ENCODE measurements around the gene ABCA12.
"Not testable (repeated sequence)": the region's sequence is repeated elsewhere in the genome, so short reads cannot be mapped to it uniquely, and the experiment has no call there.

Gene ABCA12, protein sequence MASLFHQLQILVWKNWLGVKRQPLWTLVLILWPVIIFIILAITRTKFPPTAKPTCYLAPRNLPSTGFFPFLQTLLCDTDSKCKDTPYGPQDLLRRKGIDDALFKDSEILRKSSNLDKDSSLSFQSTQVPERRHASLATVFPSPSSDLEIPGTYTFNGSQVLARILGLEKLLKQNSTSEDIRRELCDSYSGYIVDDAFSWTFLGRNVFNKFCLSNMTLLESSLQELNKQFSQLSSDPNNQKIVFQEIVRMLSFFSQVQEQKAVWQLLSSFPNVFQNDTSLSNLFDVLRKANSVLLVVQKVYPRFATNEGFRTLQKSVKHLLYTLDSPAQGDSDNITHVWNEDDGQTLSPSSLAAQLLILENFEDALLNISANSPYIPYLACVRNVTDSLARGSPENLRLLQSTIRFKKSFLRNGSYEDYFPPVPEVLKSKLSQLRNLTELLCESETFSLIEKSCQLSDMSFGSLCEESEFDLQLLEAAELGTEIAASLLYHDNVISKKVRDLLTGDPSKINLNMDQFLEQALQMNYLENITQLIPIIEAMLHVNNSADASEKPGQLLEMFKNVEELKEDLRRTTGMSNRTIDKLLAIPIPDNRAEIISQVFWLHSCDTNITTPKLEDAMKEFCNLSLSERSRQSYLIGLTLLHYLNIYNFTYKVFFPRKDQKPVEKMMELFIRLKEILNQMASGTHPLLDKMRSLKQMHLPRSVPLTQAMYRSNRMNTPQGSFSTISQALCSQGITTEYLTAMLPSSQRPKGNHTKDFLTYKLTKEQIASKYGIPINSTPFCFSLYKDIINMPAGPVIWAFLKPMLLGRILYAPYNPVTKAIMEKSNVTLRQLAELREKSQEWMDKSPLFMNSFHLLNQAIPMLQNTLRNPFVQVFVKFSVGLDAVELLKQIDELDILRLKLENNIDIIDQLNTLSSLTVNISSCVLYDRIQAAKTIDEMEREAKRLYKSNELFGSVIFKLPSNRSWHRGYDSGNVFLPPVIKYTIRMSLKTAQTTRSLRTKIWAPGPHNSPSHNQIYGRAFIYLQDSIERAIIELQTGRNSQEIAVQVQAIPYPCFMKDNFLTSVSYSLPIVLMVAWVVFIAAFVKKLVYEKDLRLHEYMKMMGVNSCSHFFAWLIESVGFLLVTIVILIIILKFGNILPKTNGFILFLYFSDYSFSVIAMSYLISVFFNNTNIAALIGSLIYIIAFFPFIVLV (N-terminal part only)

DNA sequence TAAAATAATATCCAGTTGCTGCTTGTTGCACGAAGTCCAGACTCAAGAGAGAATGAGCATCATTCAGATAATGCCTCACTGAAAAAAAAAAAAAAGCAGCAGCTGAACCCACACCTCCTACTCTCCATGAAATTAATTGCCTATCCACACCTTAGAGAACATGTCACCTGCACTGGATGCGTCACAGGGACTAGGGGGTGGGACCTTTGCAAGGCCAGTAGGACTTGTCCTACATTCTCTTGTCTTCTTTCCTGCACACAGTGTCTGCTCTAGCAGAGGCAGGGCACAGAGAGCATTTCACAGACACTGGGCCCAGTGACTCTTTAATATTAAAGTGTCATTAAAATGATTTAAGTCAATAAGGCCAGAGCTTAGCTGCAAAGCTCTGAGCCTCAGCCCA, at the start of gene ABCA12:
TSS of gene ABCA12 (minus strand) at position 148 of the 400 bp plus-strand sequence. CDS start 418 bp downstream, outside the sequence.
- DNase-seq, result no peak

DNA sequence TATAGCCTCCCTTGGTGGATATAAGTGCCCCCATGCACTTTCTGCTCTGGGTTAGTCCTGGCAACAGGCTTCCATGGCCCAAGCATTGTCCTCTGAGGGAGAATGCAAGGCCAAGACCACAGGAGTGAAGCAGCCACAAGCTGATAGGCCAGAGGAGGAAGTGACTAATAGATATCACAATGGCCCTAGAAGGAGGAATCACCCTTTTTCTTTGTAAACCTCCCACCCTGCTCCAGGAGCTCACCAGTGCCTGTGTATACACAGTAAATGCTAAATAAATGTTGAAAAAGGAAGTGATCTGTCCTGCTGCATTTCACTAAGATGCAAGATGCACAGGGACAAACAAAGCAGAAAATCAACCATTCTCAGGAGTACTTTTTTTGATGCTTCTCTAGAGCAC, 49.7 kb upstream of the ABCA12 start:
- no peak for DNase-seq

DNA sequence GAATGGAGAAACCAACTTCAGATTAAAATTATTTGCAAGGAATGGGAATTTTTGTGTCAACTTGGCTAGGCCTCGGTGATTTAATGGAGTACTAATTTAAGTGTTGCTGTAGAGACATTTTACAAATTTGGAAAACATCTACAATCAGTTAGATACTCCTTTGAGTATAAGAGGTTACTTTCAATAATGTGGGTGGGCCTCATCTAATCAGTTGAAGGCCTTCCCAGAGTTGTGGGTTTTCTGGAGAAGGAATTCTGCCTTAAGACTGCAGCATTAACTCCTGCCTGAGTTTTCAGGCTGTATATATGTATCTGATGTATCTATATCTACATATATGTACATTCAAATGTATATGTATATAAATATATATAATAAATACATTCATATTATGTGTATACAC, 47.6 kb upstream of the ABCA12 start:
- DNase-seq, result no peak

DNA sequence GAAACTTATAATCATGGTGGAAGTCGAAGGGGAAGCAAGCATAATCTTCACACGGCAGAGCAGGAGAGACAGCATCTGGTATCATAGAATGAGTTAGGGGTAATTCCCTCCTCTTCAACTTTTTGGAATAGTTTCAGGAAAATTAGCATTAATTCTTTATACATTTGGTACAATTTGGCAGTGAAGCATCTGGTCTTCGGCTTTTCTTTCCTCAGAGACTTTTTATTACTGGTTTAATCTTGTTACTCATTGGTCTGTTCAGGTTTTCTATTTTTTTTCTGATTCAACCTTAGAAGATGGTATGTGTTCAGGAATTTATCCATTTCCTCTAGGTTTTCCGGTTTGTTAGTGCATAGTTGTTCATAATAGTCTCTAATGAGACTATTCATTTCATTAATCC, 39.7 kb upstream of the ABCA12 start:
- DNase-seq, result no peak

DNA sequence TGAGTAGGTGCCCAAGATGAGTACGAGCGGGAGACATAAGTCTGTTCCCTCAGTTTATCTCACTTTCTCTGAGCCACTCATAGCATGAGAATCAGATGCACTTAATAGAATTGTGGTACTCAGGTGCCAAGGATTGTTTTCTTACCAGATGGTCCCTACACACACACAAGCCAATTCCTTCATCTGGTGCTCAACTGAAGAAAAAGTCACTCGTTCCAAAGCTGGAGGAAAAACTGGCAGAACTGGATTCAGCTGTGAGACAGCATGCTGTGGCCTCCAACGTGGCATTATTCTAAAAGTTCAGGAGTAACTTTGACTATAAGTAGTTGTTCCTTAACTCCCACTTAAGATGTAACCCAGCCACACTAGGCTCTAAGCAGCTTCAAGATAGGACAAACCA, 33.4 kb upstream of the ABCA12 start:
- no peak for DNase-seq

DNA sequence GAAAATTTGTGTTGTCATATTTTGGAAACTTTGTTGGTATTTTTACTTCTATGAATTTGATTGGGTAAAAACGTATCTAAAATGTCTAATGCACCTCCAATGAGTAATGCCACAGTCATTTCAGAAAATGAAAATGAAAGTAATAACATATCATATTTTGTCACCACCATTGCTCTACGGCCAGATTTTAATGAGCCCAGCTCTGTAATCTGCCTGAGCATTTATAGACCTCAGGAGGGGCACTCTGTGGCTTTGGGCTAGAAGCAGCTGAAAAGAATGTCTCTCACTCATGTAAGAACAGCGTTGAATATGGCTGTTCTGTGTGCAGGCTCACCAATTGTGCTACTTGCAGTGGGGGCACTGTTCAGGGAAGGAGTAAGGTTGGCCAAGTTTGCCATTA, 32.7 kb upstream of the ABCA12 start:
- no peak for DNase-seq

DNA sequence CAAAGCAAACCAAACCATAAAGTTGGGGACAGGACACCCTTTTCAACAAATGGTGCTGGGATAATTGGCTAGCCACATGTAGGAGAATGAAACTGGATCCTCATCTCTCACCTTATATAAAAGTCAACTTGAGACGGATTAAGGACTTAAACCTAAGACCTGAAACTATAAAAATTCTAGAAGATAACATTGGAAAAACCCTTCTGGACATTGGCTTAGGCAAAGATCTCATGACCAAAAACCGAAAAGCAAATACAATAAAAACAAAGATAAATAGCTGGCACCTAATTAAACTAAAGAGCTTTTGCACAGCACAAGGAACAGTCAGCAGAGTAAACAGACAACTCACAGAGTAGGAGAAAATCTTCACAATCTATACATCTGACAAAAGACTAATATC, 28.1 kb upstream of the ABCA12 start:
- DNase-seq, result not testable (repeated sequence)

DNA sequence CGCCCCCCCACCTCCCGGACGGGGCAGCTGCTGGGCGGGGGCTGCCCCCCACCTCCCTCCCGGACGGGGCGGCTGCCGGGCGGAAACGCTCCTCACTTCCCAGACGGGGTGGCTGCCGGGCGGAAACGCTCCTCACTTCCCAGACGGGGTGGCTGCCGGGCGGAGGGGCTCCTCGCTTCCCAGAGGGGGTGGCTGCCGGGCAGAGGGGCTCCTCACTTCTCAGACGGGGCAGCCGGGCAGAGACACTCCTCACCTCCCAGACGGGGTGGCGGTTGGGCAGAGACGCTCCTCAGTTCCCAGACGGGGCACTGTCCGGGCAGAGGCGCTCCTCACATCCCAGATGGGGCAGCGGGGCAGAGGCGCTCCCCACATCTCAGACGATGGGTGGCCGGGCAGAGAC, 24.9 kb upstream of the ABCA12 start:
- DNase-seq, result not testable (repeated sequence)

DNA sequence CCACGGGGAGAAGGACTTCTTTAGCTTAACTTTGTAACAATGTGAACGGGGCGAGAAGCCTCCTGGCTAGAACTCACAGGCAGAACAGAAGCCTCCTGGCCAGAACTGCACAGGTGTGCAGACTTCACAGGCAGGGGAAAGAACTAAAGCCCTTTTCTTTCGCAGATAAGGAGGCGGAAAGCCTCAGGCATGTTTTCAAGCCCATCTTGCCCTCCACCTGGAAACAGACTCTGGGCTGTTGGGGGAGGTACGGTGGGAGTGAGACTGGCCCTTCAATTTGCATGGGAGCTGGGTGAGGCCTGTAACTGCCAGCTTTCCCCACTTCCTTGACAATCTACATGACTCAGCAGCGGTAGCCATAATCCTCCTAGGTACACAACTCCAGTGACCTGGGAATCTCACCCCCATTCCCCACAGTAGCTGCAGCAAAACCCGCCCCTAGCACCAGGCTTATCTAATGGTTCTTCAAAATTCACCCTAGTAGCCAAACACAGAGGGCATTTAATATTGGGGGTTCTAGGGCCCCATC, 22.9 kb upstream of the ABCA12 start:
- no peak for DNase-seq

DNA sequence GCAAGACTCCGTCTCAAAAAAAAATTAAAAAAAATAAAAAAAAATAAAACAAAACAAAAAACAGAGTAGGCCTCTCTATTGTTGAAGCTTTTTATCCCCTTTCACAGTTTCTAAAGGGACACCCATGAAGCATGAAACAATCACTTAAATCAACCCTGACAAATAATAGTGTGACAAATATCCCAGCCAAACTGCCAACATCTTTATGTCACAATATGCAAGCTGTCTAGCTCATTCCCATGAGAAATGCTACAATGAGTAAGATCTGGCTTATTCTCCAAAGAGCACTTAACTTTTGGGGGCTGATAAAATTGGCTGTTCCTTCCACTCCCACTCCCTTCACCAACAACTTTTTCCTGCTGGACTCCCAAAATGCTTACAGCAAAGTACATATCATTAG, 21.7 kb upstream of the ABCA12 start:
- no peak for DNase-seq

DNA sequence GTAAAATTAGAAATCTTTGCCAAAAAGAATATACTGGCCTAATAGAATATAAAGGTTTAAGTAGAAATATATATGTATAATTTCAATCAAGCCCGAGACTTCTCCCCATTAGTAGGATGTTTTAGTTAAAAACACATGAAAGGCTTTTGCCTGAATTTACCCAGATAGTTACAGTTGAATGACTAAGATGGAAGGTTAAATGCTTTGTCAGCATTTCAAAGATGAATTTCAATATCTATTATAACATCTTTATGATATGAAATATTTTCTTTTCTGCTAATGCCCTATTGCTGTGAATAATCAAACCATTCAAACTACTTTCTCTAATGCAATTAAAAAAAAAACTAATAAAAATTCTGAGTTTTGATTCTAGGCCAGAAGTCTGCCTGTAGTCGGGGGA, 18.0 kb upstream of the ABCA12 start:
- DNase-seq, result no peak

DNA sequence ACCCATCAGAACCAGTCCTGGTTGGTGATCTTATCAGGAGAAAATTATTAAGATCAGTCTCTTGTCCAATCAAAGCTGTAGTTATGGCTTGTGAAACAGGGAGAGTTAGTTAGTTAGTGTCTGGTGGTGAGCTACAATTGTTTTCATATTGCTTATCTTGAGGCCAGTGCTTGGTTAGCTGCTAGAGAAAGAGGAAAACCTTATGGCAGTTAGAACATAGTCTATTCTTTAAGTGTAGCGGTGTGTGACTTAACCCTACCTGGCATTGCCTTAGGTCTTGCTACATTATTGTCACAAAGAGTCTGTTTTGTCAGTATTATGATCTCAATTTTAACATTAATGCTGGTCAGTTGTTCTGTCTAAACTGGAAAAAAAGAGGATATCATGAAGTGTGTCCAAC, 11.5 kb upstream of the ABCA12 start:
- DNase-seq, result no peak

DNA sequence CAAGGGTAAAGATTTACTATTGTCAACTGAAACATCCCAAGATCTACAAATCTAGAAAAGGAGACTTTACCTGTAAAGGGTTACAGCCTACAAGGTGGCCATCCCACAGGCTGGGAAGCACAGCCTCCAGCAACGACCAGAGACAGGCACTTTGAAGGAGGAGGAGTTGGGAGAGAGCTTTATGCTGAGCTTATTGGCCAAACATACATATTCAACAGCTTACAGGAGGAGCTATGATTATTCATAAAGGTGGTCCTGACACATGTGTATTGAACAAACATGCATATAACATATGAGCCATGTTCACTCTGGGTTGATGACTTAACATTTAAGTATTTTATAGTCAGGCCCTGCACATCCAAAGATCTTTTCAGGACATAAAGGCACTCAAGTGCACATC, 11.1 kb upstream of the ABCA12 start:
- no peak for DNase-seq

DNA sequence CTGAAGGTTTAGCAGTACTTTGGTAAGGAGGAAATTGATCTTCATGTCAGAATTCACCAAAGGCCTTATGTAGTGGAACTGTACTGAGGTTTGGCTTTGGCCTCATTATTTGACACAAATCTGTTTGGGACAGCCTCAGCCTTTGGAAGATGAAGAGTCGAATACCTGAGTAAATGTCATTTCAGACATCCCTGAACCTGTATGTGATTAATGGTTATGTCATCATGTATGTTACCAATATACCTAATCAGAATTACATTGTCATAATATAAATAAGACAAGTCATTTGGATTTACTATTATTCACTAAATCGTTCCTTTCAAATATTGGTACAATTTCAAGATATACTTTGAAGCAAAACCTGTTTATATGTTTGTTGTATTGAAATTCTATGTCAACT, 10.6 kb upstream of the ABCA12 start:
- DNase-seq, result no peak

DNA sequence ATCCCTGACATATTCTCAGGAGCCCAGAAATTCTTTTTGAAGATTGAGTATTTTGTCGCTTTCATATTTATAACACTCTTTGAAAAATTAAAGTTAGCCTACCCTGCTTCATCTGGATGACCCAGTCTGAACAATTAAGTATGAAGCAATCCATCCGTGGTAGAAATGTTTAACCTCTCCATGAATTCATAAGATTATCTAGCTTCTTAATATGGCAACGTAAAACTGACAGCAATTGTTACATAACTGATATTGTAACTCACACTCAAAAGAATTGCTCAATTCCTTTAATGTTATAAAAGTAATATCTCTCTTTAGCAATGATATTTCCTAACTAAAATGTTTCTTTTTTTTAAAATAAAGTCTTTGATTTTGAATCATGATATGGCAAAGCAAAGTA, 7.2 kb upstream of the ABCA12 start:
- no peak for DNase-seq

DNA sequence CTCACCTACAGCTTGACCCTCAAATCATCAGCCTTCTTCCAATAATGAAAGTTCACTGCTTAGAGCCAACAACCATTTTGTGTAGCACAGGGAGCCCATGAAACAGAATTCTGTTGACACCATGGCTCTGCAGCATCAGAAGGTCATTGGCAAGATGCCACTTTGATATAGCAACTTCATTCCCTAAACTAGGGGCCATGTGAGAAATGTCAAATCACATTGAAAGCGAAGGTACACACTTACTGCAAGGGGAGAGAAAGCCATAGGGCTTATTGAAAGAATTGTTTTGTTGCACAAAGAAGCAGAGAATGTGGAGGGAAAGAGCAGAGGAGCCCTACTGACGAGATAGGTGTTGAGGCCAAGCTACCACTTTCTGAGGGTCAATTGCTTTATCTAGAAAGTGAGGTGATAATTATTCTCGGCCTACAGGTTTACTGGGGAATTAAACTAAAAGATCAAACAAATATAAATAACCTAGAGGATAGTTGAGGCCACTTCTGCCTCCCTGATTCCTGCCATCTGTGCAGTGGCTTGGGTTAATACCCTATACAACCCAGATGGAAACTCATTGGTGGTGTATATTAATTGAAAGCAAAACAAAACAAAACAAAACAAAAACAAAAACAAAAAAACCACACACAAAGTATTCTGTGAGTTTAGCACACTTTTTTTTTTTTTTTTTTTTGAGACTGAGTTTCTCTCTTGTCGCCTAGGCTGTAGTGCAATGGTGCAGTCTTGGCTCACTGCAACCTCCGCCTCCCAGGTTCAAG, 5.9 kb upstream of the ABCA12 start:
- no peak for DNase-seq

DNA sequence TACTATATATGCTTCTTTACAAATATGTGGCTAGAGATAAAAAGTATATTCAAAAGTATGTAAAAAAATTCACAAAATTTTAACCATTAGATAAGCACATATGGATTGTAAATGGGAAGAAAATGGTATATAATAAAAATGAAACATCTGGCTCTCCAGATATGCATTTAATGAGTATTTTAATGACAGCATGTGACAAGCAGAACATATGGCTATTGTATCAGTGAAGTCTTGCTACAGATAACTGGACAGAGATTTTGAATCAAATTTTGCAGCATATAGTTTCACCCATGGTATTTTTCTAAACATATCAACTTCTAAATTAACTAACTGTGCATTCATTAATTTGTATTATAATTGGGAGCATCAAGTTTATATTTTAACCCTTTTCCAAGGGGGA, 5.0 kb upstream of the ABCA12 start:
- no peak for DNase-seq

DNA sequence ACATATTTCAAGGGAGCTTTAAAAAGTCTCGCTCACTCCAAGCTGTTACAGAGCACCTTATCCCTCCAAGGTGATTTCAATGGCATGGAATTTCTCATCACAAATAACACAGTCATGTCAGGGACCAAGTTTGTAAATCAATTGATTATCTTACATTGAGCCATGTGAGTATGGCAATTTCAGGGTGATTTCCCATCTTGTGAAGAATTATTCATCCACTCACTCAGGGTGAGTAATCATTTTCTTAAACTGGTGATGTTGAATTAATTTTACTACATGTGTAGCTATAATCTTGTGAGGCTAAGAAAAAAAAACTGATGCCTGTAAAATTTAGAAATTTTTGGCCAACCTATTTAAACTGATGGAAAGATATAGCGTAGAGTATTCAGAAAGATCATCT, 3.3 kb upstream of the ABCA12 start:
- no peak for DNase-seq

DNA sequence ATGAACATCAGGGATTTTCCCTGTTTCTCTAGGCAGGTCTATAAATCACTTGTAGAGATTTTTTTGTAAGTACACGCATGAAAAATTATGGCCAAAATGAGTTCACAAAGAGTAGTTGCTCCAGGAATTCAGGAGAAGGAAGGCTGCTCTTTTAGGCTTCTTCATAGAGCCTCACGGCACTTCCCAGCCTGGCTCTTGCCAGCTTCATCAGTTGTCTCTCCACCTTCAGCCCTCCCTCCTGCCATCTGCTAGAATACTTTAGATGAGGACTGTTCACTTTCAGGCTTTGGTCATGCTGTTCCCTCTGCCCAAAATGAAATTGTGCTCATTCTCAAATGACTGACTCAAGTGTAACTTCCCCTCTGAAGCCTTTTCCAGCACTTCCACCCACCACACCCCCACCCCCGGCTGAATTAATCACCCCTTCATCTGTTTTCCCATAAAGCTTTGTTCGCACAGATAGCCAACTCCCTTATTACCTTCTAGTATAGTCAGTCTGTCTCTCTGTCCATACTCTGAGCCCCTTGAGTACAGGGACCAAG, 1.8 kb upstream of the ABCA12 start:
- no peak for DNase-seq

DNA sequence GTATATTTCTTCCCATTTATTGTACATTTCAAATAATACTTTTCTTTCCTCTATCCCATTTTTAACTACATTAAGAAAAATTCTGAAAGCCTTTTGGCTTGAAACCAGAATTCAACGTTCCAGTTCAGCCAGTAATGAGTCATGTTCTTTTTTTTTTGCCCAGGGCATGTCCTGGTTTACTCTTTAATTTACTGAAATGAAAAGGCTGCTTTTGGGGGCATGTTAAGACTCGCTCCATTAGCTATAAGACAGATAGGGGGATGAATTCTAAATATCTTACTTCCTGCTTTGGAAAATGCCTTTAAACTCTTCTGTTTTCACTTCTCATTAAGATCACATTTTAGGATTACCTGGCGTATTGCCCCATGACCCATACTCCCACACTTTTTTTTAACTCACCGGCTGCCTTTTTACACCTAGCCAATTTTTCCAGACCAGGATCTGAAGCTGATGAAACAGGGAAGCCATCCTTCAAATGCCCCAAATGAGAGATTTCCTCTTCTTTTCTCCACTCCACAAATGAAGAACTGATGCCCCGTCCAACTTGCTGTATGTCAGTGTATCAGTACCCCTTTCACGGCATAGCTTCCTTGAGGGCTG, 585 bp downstream of the ABCA12 start:
- DNase-seq, result no peak

DNA sequence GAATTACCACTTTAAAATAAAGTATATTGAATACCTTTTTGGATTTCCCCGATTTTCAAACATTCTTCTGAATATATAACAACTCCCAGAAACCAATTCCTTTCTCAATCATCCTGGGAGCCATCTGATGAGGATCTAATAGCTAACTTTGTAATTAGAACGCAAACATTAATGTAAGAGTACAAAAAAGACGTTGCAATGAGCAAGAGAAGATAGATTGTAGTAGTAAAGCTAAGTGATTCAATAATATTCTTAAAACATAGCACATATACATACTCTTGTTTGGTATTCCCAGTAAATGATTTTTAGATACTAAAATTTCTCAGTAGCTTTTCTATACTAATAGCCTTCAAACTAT, 1.1 kb downstream of the ABCA12 start:
- DNase-seq, result no peak

Measured in activated T-cell treated with anti-CD3 and anti-CD28 coated beads, Interleukin-2, amount 50 U/mL, for 1 hour (primary cell).